SH-SY5Y (cell line): ENCODE results near the gene ICAM1.

ENCODE experiments used
- GATA2 ChIP-seq: IDR thresholded peaks from 2 replicates; pipeline ENCODE4 v1.6.1; 2011; ENCODE audit warnings: mild to moderate bottlenecking, low read depth, low read length
- GATA3 ChIP-seq: IDR thresholded peaks from 2 replicates; pipeline ENCODE4 v1.6.1; 2011; ENCODE audit warnings: low read depth, mild to moderate bottlenecking, low read length, moderate library complexity

- TF ChIP-seq GATA3 (no peak), GATA2 (no peak)
These were observed 33.2 kb upstream of the ICAM1 start for GRCh38 chr19:10237702-10238101.
